ENCODE data around the gene ECEL1. TPM values are rescaled to one million over a fixed set of nuclear protein-coding genes. Genes with fewer than 3 reads are reported as not detected.
A peak's percentile ranks its signal among the peaks of the same experiment; 100 is the strongest.

ECEL1 gene
- total RNA-seq, 1 donor from 2014 or later, result not detected

- Mint-ChIP-seq H3K9me3 (no peaks in the 10 kb centered on the region), H3K36me3 (ENCODE audit: low read depth) (no peaks in the 10 kb centered on the region), H3K27me3 (ENCODE audit: insufficient read depth) (peaks cover 22% of the 10 kb centered on the region), H3K4me3 (no peak overlapping the region), H3K4me1 (ENCODE audit: low read depth) (peaks cover 6% of the 10 kb centered on the region), H3K27ac (no peak overlapping the region)
- DNase-seq (ENCODE audit: low spot score), result no peak
- intact Hi-C loops (cut with micrococcal nuclease), result loop anchor here (10.0 kb wide), 1 partner anchor 603 kb away; the partner anchor contains the start of gene NPPC
These were observed 40.4 kb upstream of the ECEL1 start for GRCh38 chr2:232527905-232528470.

GRCh38 chr2:232526372-232526941 is 38.8 kb upstream of the ECEL1 start:
- intact Hi-C loops (cut with micrococcal nuclease), result loop anchor here (10.0 kb wide), 1 partner anchor 602 kb away; the partner anchor contains the start of gene NPPC
- Mint-ChIP-seq H3K9me3 (no peaks in the 10 kb centered on the region), H3K27me3 (ENCODE audit: insufficient read depth) (peaks cover 27% of the 10 kb centered on the region), H3K36me3 (ENCODE audit: low read depth) (no peaks in the 10 kb centered on the region), H3K27ac (no peak overlapping the region), H3K4me3 (no peak overlapping the region), H3K4me1 (ENCODE audit: low read depth) (peaks cover 6% of the 10 kb centered on the region)
- no peak for DNase-seq (ENCODE audit: low spot score)

GRCh38 chr2:232525791-232526371 is 38.2 kb upstream of the ECEL1 start, which contains the start of gene CHRND:
Gene CHRND (plus strand): TSS chr2:232526160. CDS start chr2:232526216, 56 bp downstream.
- H3K36me3 Mint-ChIP-seq (ENCODE audit: low read depth), result no peaks in the 10 kb centered on the region
- peaks cover 29% of the 10 kb centered on the region for H3K27me3 Mint-ChIP-seq (ENCODE audit: insufficient read depth)
- no peak within 1 kb of the TSS for H3K4me3 Mint-ChIP-seq
- H3K9me3 Mint-ChIP-seq, result no peaks in the 10 kb centered on the region
- DNase-seq (ENCODE audit: low spot score), result no peak
- intact Hi-C loops (cut with micrococcal nuclease), result loop anchor here (10.0 kb wide), 1 partner anchor 601 kb away; the partner anchor contains the start of gene NPPC
- no peak within 1 kb of the TSS for H3K27ac Mint-ChIP-seq
- H3K4me1 Mint-ChIP-seq (ENCODE audit: low read depth), result peaks cover 6% of the 10 kb centered on the region

- Mint-ChIP-seq H3K4me3 (no peak overlapping the region), H3K36me3 (ENCODE audit: low read depth) (no peaks in the 10 kb centered on the region), H3K27me3 (ENCODE audit: insufficient read depth) (peaks cover 33% of the 10 kb centered on the region), H3K4me1 (ENCODE audit: low read depth) (peaks cover 6% of the 10 kb centered on the region), H3K9me3 (no peaks in the 10 kb centered on the region), H3K27ac (no peak overlapping the region)
- DNase-seq (ENCODE audit: low spot score), result no peak
- intact Hi-C loops (cut with micrococcal nuclease), result loop anchor here (10.0 kb wide), 1 partner anchor 600 kb away; the partner anchor contains the start of gene NPPC
These were observed 37.6 kb upstream of the ECEL1 start for GRCh38 chr2:232525199-232525598.

- Mint-ChIP-seq H3K36me3 (ENCODE audit: low read depth) (no peaks in the 10 kb centered on the region), H3K27me3 (ENCODE audit: insufficient read depth) (peaks cover 33% of the 10 kb centered on the region), H3K27ac (no peak overlapping the region), H3K4me1 (ENCODE audit: low read depth) (peaks cover 6% of the 10 kb centered on the region), H3K4me3 (no peak overlapping the region), H3K9me3 (no peaks in the 10 kb centered on the region)
- intact Hi-C loops (cut with micrococcal nuclease), result loop anchor here (10.0 kb wide), 1 partner anchor 600 kb away; the partner anchor contains the start of gene NPPC
- DNase-seq (ENCODE audit: low spot score), result no peak
These were observed 37.1 kb upstream of the ECEL1 start for GRCh38 chr2:232524771-232525170.

GRCh38 chr2:232523682-232524597 is 36.3 kb upstream of the ECEL1 start:
- H3K9me3 Mint-ChIP-seq, result no peaks in the 10 kb centered on the region
- intact Hi-C loops (cut with micrococcal nuclease), result loop anchor here (2.0 to 10.0 kb wide), 2 partner anchors 79 to 599 kb away; partner anchors contain the start of gene NPPC
- peak overlapping the region; percentile 5 for H3K4me3 Mint-ChIP-seq
- no peaks in the 10 kb centered on the region for H3K36me3 Mint-ChIP-seq (ENCODE audit: low read depth)
- peaks cover 3% of the 10 kb centered on the region for H3K4me1 Mint-ChIP-seq (ENCODE audit: low read depth)
- DNase-seq (ENCODE audit: low spot score), result no peak
- no peak overlapping the region for H3K27ac Mint-ChIP-seq
- H3K27me3 Mint-ChIP-seq (ENCODE audit: insufficient read depth), result peaks cover 32% of the 10 kb centered on the region

GRCh38 chr2:232523402-232523681 is 35.7 kb upstream of the ECEL1 start:
- intact Hi-C loops (cut with micrococcal nuclease), result loop anchor here (2.0 to 10.0 kb wide), 2 partner anchors 79 to 599 kb away; partner anchors contain the start of gene NPPC
- DNase-seq (ENCODE audit: low spot score), result no peak
- no peaks in the 10 kb centered on the region for H3K36me3 Mint-ChIP-seq (ENCODE audit: low read depth)
- no peak overlapping the region for H3K4me3 Mint-ChIP-seq
- H3K27me3 Mint-ChIP-seq (ENCODE audit: insufficient read depth), result peaks cover 27% of the 10 kb centered on the region
- H3K4me1 Mint-ChIP-seq (ENCODE audit: low read depth), result no peaks in the 10 kb centered on the region
- H3K9me3 Mint-ChIP-seq, result no peaks in the 10 kb centered on the region
- no peak overlapping the region for H3K27ac Mint-ChIP-seq

GRCh38 chr2:232522623-232523401 is 35.2 kb upstream of the ECEL1 start:
- H3K27ac Mint-ChIP-seq, result no peak overlapping the region
- no peak for DNase-seq (ENCODE audit: low spot score)
- H3K36me3 Mint-ChIP-seq (ENCODE audit: low read depth), result no peaks in the 10 kb centered on the region
- no peaks in the 10 kb centered on the region for H3K9me3 Mint-ChIP-seq
- no peaks in the 10 kb centered on the region for H3K4me1 Mint-ChIP-seq (ENCODE audit: low read depth)
- H3K4me3 Mint-ChIP-seq, result no peak overlapping the region
- intact Hi-C loops (cut with micrococcal nuclease), result loop anchor here (2.0 to 10.0 kb wide), 2 partner anchors 78 to 598 kb away; partner anchors contain the start of gene NPPC
- peaks cover 24% of the 10 kb centered on the region for H3K27me3 Mint-ChIP-seq (ENCODE audit: insufficient read depth)

GRCh38 chr2:232521959-232522622 is 34.5 kb upstream of the ECEL1 start:
- H3K9me3 Mint-ChIP-seq, result no peaks in the 10 kb centered on the region
- no peak overlapping the region for H3K4me3 Mint-ChIP-seq
- H3K4me1 Mint-ChIP-seq (ENCODE audit: low read depth), result no peaks in the 10 kb centered on the region
- no peak overlapping the region for H3K27ac Mint-ChIP-seq
- no peaks in the 10 kb centered on the region for H3K36me3 Mint-ChIP-seq (ENCODE audit: low read depth)
- intact Hi-C loops (cut with micrococcal nuclease), result loop anchor here (2.0 to 10.0 kb wide), 2 partner anchors 77 to 597 kb away; partner anchors contain the start of gene NPPC
- peaks cover 23% of the 10 kb centered on the region for H3K27me3 Mint-ChIP-seq (ENCODE audit: insufficient read depth)
- DNase-seq (ENCODE audit: low spot score), result peak; percentile 45

GRCh38 chr2:232521098-232521497 is 33.5 kb upstream of the ECEL1 start:
- no peaks in the 10 kb centered on the region for H3K36me3 Mint-ChIP-seq (ENCODE audit: low read depth)
- no peaks in the 10 kb centered on the region for H3K9me3 Mint-ChIP-seq
- no peak for DNase-seq (ENCODE audit: low spot score)
- H3K4me3 Mint-ChIP-seq, result no peak overlapping the region
- H3K27ac Mint-ChIP-seq, result no peak overlapping the region
- intact Hi-C loops (cut with micrococcal nuclease), result loop anchor here (10.0 kb wide), 1 partner anchor 596 kb away; the partner anchor contains the start of gene NPPC
- H3K4me1 Mint-ChIP-seq (ENCODE audit: low read depth), result no peaks in the 10 kb centered on the region
- H3K27me3 Mint-ChIP-seq (ENCODE audit: insufficient read depth), result peaks cover 23% of the 10 kb centered on the region

GRCh38 chr2:232520489-232520888 is 32.9 kb upstream of the ECEL1 start:
- H3K4me1 Mint-ChIP-seq (ENCODE audit: low read depth), result no peaks in the 10 kb centered on the region
- H3K4me3 Mint-ChIP-seq, result no peak overlapping the region
- intact Hi-C loops (cut with micrococcal nuclease), result loop anchor here (10.0 kb wide), 1 partner anchor 596 kb away; the partner anchor contains the start of gene NPPC
- H3K36me3 Mint-ChIP-seq (ENCODE audit: low read depth), result no peaks in the 10 kb centered on the region
- H3K9me3 Mint-ChIP-seq, result no peaks in the 10 kb centered on the region
- H3K27ac Mint-ChIP-seq, result no peak overlapping the region
- no peak for DNase-seq (ENCODE audit: low spot score)
- H3K27me3 Mint-ChIP-seq (ENCODE audit: insufficient read depth), result peaks cover 23% of the 10 kb centered on the region
